Mesodermal cell (in vitro differentiated cells): ENCODE data around the gene HOXC9.

Experiments used
- H3K27ac ChIP-seq: 2 replicates; pipeline ENCODE4 v1.7.0; 2013; ENCODE audit warnings: mild to moderate bottlenecking, low read depth, low read length, moderate library complexity; ENCODE audit not compliant: severe bottlenecking
- H3K36me3 ChIP-seq: 2 replicates; pipeline ENCODE4 v1.7.1; 2013; ENCODE audit warnings: mild to moderate bottlenecking, low read length, moderate library complexity; ENCODE audit not compliant: control insufficient read depth, insufficient read depth
- H3K4me1 ChIP-seq: one replicate; pipeline ENCODE4 v1.7.1; 2013; ENCODE audit warnings: mild to moderate bottlenecking, low read length; ENCODE audit not compliant: insufficient read depth, control insufficient read depth, poor library complexity, severe bottlenecking
- H3K4me3 ChIP-seq: 2 replicates; pipeline ENCODE4 v1.7.0; 2013; ENCODE audit warnings: low read length, control low read depth, mild to moderate bottlenecking; ENCODE audit not compliant: insufficient read depth, poor library complexity, severe bottlenecking; ENCODE audit errors: extremely low read depth
- H3K9me3 ChIP-seq: 2 replicates; pipeline ENCODE4 v1.7.1; 2013; ENCODE audit warnings: mild to moderate bottlenecking, low read length, moderate library complexity; ENCODE audit not compliant: control insufficient read depth
- WGBS, 2 experiments: methylation state at CpG; one replicate each; pipeline ENCODE4 v1.1.5; 2013; ENCODE audit warnings: missing lambda C conversion rate in 2 of 2; ENCODE audit not compliant: insufficient coverage in 2 of 2; 5-methylcytosine and 5-hydroxymethylcytosine counted together

Gene HOXC9

DNA sequence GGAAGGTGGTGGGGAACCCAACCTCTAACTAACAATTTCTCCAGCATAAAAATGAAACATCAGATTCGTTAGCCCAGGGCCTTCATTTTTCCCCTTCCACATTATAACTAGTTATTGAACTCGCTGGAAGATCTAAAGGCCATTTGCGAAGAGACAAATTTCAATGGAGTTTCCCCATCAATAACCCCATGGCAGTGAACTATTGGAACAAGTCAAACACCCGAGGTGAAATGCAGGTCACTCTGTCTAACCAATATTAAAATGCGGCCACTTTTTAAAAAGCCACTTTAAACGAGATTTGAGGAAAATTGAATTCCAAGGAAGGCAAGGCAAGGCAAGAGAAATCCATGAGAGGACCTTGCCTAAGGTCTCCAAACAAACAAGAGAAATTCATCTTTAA is 49.1 kb downstream of the HOXC9 start:
- Histone ChIP-seq H3K9me3 (no peaks in the 10 kb centered on the region), H3K4me1 (no peaks in the 10 kb centered on the region), H3K27ac (no peak overlapping the region), H3K36me3 (no peaks in the 10 kb centered on the region), H3K4me3 (no peak overlapping the region)
- 10% methylated on average over 4 of the region's 6 CpGs; no CpG with 5 or more reads in 1 of the 2 experiments for WGBS, 2 experiments

GRCh38 chr12:54050482-54050810 is 50.5 kb downstream of the HOXC9 start:
- Histone ChIP-seq H3K27ac (no peak overlapping the region), H3K4me1 (no peaks in the 10 kb centered on the region), H3K36me3 (no peaks in the 10 kb centered on the region), H3K4me3 (no peak overlapping the region), H3K9me3 (no peaks in the 10 kb centered on the region)
- WGBS, 2 experiments = 0% methylated on average over 1 of the region's 2 CpGs

DNA sequence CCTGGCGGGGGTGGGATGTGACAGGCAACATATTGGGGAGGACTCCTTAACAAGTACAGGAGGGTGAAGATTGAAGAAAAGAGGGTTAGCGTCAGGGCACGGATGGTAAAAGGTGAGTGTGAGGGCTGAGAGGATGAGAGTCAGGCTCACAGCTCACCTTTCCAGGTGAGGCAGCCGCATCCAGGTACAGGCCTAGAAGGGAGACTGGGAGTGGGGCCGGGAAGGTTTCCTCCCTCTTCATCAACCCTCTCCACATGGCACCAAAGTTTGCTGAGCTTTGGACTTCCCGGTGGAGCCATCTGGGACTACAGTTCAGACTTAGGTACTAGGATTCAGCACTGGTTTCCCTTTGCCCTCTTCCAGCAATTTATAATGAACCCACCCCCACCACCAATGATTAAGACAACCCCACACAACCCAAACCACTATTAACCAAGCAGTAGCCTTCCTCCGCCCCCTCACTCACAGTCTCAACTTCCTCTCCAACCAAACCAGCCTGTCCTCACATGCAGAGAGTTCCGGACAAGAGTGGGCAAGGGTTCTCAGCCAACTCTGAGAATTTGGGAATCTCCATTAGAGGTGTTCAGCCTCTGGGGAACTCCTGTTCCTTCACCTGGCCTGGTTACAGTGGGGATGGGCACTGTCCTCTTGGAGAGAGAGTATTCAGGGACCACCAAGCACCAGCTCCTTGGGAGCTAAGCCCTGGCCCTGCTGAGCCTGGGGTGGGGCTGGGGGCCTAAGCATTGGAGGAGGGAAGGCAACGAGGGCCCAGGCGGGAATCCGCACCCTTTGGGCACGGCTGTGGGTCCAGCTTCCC is 51.3 kb downstream of the HOXC9 start:
- WGBS, 2 experiments = 7 to 12% methylated on average over 5 to 10 of the region's 12 CpGs
- Histone ChIP-seq H3K27ac (no peak overlapping the region), H3K4me1 (no peaks in the 10 kb centered on the region), H3K4me3 (no peak overlapping the region), H3K9me3 (no peaks in the 10 kb centered on the region), H3K36me3 (no peaks in the 10 kb centered on the region)

- no peak overlapping the region for H3K4me3 ChIP-seq
- H3K4me1 ChIP-seq = no peaks in the 10 kb centered on the region
- no peaks in the 10 kb centered on the region for H3K36me3 ChIP-seq
- H3K9me3 ChIP-seq = no peaks in the 10 kb centered on the region
- 3 to 8% methylated on average over 11 to 18 of the region's 24 CpGs for WGBS, 2 experiments
- H3K27ac ChIP-seq = no peak overlapping the region
These were observed 52.0 kb downstream of the HOXC9 start for GRCh38 chr12:54051874-54052437.

DNA sequence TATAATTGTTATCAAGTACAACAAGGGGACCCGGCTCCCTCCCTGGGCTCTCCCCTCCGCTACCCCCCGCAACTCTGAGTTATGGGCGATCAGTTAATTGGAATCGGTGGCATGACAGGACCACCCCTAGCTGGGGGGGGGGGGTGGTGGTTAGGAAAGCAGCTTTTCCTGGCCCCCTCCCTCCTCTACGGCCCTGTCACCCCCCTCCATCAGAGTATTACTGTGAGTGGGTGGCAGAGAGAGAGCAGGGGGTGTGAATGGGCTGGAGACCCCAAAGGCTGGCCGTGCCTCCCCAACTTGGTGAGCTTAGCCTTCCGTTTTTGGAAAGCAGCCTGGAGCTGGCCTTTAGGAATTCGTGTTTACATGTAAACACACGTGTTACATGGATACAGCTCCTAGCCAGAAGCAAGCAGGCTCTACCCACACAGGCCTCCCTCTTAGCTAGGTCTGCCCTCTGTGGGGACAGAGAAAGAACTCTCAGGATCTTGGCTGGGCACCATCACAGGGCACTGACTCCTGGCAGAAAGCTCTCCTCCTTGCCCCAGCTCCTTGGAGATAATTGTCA is 52.6 kb downstream of the HOXC9 start:
- Histone ChIP-seq H3K4me3 (no peak overlapping the region), H3K9me3 (no peaks in the 10 kb centered on the region), H3K27ac (peak overlapping the region; percentile 24), H3K4me1 (no peaks in the 10 kb centered on the region), H3K36me3 (no peaks in the 10 kb centered on the region)
- WGBS, 2 experiments = 3% methylated on average over 4 of the region's 10 CpGs
